Fibroblast of mammary gland (primary cell): ENCODE results near the gene GPR17.

Source experiments
- DNase-seq: peaks from one replicate; pipeline ENCODE4 v3.0.0-alpha.2; 2010; ENCODE audit warnings: low read depth
- H3K4me3 ChIP-seq: 2 replicates; pipeline ENCODE4 v1.5.1; 2011; ENCODE audit warnings: low read depth, mild to moderate bottlenecking, low read length, moderate library complexity; ENCODE audit not compliant: control insufficient read depth
- TF ChIP-seq, protein P1 (sequence below): conservative IDR thresholded peaks from 2 replicates; pipeline ENCODE4 v1.5.1; 2011; ENCODE audit warnings: low read depth, low read length, inconsistent platforms; ENCODE audit not compliant: control insufficient read depth, insufficient read depth

Gene GPR17

DNA sequence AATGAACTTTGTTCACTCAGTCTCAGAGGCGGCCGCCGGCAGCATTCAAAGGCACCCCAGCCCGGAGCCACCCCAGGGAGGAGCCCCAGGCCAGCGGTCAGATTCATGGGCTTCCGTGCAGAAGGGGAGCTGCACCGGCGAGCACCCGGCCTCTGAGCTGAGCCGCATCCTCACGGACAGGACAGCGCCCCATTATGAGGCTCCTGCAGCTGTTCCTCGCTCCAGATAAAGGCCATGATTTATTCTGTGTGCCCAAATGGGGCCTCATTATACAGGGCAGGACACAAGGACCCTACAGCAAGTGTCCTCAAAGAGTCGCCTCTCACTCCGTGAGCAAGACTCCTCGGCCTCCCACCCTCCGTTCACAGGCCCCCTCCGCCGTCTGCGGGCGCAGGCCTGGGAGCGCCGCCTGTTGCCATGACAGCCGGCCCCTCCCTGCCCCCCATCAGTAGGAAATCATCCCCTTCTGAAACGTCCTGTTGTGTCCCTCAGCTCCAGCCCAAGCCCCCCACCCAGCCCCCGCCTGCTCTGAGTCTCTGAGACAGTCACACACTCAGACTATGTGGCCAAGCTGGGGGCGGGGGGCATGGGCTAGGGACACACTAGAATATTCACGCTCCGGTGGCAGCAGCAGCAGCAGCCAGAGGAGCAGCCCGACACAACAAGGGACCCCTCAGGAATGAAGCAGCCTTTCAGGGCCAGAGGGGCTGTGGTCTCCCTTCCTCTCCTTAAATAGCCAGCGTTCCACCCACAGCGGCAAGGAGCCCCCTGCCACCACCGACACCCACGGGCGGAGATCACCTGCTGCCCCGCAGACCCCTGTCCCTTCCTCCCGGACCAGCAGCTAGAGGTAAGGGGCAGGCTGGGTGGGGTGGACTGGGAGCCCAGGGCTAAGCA lies at the start of gene GPR17:
GPR17 (plus strand) TSS at position 759 of the 897 bp plus-strand sequence. CDS start 4,583 bp downstream, outside the sequence.
- no peak within 1 kb of the TSS for H3K4me3 ChIP-seq
- TF ChIP-seq, protein P1, sequence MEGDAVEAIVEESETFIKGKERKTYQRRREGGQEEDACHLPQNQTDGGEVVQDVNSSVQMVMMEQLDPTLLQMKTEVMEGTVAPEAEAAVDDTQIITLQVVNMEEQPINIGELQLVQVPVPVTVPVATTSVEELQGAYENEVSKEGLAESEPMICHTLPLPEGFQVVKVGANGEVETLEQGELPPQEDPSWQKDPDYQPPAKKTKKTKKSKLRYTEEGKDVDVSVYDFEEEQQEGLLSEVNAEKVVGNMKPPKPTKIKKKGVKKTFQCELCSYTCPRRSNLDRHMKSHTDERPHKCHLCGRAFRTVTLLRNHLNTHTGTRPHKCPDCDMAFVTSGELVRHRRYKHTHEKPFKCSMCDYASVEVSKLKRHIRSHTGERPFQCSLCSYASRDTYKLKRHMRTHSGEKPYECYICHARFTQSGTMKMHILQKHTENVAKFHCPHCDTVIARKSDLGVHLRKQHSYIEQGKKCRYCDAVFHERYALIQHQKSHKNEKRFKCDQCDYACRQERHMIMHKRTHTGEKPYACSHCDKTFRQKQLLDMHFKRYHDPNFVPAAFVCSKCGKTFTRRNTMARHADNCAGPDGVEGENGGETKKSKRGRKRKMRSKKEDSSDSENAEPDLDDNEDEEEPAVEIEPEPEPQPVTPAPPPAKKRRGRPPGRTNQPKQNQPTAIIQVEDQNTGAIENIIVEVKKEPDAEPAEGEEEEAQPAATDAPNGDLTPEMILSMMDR = no peak
- no peak for DNase-seq

GRCh38 chr2:127596311-127597045 lies 49.5 kb upstream of the GPR17 start:
- no peak for DNase-seq
- no peak overlapping the region for H3K4me3 ChIP-seq
- TF ChIP-seq, protein P1 = no peak

DNA sequence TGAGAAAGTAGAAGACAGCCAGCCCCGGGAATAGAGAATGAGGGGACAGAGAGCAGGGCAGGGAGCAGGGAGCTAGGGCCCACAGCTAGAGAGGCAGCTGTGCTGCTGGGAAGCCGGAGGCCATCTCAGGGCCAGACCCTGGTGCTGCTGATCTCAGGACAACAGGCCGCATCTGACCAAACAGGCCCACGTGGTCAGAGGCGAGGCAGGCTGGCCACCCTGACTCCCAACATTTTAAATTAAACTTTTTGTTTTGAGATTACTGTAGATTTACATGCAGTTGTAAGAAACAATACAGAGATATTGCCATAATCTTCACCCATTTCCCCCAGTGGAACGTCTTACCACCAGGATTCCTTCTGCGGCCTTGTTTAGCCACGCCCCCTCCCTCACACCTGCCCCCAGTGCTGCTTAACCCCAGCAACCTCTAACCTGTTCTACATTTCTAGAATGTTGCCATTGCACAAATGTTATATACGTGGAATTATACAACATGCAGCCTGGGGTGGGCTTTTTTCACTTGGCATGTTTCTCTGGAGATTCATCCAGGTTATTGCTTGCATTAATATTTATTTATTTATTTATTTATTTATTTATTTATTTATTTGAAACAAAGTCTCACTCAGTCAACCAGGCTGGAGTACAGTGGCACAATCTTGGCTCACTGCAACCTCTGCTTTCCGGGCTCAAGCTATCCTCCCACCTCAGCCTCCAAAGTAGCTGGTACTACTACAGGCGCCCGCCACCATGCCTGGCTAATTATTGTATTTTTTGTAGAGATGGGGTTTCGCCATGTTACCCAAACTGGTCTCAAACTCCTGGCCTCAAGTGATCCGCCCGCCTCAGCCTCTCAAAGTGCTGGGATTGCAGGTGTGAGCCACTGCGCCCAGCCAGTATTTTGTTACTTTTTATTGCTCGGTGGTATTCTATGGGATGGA lies 48.6 kb upstream of the GPR17 start:
- TF ChIP-seq, protein P1 = no peak
- DNase-seq = no peak

DNA sequence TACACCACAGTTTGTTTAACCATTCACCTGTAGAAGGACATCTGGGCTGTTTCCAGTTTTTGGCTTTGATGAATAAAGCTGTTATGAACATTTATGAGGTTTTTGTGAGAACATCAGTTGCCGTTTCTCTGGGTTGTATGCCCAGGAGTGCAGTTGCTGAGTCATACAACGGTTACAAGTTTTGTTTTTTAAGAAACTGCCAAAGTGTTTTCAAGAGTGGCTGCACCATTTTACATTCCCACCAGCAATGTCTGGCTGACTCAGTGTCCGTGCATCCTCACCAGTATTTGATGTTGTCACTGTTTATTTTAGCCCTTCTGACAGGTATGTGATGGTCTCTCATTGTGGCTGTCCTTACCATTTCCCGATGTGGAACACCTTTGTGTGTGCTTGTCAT lies 48.0 kb upstream of the GPR17 start:
- TF ChIP-seq, protein P1 = no peak
- no peak overlapping the region for H3K4me3 ChIP-seq
- peak; percentile 68 for DNase-seq

More for the DNA sequence above, 48.6 kb upstream of the GPR17 start:
- H3K4me3 ChIP-seq = no peak overlapping the region

DNA sequence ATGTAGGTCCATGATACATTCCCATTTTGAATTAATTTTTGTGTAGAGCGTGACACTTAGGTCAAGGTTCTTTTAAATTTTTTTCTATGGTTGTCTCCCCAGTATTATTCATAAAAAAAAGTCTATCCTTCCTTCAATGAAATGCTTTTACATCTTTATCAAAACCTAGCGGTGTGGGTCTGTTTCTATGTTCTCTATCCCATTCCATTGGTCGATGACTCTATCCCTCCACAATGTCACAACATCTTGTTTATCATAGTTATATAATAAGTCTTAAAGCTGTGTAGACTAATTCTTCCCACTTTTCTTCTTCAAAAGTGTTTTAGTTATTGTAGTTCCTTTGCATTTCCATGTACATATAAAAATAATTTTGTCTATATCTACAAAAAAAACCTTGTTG lies 47.2 kb upstream of the GPR17 start:
- H3K4me3 ChIP-seq = no peak overlapping the region
- DNase-seq = peak; percentile 4
- TF ChIP-seq, protein P1 = no peak

GRCh38 chr2:127599211-127599610 lies 46.7 kb upstream of the GPR17 start:
- DNase-seq = no peak
- TF ChIP-seq, protein P1 = no peak
- H3K4me3 ChIP-seq = no peak overlapping the region
